ENCODE measurements around the gene ZNF185.

The ZNF185 gene

DNA sequence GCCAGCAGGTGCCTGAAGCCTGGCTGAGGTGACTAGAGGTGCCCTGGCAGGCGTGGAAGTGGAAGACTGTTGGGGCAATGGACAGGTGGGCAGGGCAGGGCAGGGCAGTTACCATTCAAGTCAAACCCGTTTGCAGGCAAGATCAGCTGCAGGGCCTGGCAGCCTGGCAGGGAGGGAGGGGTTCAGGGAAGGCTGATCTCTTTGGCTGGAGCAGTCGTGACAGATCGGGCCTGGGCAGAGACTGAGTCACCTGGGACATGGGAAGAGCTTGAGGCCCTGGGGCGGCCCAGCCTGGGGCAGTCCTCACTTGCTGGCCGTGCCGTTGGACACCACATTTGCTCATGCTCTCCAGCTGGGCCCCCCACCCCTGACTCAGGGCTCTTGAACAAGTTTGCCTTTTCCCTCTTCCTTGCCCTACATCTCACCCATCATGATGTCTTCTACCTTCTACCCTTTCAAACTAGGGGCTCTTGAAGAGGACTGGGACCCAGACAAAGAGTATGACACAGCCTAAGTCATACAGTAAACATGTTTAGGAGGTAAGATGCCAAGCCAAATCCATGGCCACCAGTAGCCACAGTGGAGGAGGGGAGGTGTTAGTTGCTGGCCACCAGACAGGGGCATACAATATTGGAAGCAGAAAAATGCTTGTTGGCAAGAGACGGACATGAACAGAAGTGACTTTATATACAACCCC, 2.0 kb upstream of the ZNF185 start:
- peak; percentile 80 for DNase-seq (ENCODE audit: low spot score)

DNA sequence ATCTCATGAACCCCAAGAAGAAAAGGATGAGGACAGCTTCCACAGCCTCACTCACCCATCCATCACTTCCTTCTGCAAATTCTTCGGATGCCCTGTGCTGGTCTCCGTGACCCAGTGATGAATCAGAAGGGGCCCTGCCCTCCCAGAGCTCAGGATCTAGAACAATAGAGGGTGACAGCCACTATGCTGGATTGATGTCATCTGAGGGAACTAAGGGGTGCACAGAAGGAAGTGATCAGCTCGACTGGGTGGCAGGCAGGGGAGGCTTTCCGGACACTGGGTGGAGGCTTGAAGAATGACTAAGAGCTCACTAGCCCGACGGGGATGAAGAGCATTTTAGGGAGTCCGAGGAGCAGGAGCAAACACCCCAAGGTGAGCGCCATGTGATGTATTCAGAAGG, 1.4 kb upstream of the ZNF185 start:
- peak; percentile 93 for DNase-seq (ENCODE audit: low spot score)

DNA sequence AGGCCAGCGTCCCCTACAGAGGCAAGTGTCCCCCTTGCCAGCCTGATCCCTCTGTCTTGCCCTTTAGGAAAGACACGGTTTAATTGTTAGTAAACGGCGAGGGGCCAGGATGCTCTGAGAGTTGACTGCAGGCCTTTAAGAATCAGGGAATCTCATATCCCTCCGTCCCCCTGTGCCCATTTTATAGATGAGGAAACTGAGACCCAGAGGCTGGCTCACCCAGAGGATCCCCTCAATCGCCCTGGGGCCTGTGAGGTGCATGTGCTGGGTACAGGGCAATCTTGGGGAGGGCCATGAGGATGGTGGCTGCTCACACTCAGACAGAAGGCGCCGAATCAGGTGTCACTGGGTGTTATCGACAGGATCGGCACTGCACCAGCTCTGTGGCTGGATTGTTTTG, 575 bp downstream of the ZNF185 start:
- DNase-seq (ENCODE audit: low spot score) = no peak

GRCh38 chrX:152899111-152899873, 1.4 kb downstream of the ZNF185 start:
- DNase-seq (ENCODE audit: low spot score) = no peak

GRCh38 chrX:152899874-152900719, 2.2 kb downstream of the ZNF185 start:
- DNase-seq (ENCODE audit: low spot score) = no peak

GRCh38 chrX:152900937-152901445, 3.1 kb downstream of the ZNF185 start:
- DNase-seq (ENCODE audit: low spot score) = peak; percentile 37

DNA sequence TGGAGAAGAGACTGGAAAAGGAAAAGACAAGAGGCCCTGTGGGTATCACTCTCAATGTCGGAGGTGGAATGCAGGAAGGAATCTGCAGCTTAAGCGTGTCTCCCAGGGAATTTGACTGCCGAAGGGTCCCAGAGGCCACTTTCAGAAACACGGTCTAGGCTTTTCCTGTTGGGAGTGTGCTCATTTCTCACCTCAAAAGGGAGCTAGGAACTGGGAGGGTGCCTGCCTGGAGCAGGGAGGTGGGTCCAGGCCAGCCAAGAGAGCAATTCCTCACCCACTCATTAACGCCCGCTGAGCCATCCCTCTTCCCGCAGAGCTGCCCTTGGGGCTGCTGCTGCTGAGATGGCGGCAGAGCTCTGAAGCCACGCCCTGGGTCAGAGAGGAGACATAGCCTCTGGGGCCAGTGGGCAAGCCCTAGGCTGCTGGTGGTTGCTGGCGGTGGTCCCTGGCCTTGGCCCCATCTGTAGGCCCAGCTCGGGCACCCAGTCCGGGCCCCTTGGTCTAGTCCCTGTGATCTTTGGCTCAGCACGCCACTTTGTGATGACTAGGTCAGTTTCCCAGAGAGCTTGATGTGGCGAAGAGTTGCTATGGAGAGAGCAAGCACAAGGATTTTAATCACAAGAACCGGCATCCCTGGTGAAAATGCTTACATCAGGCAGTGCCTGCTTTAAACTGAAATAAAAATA, 4.1 kb downstream of the ZNF185 start:
- no peak for DNase-seq (ENCODE audit: low spot score)

DNA sequence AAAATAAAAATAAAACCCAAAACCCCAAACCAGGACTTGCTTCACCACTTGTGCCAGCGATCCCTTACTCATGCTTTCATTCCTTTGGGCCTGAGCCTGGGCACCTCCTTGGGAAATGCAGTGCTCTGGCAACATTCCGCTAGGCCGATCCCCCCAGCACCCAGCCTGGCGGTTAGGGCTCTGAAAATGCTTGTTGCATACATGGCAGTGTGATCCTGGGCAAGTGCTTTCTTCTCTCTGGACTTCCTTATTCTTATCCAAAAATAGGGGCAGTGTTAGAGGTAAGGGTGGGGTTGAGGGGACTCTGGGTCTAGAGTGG, 4.6 kb downstream of the ZNF185 start:
- DNase-seq (ENCODE audit: low spot score) = no peak

GRCh38 chrX:152903589-152903988, 5.7 kb downstream of the ZNF185 start:
- no peak for DNase-seq (ENCODE audit: low spot score)

DNA sequence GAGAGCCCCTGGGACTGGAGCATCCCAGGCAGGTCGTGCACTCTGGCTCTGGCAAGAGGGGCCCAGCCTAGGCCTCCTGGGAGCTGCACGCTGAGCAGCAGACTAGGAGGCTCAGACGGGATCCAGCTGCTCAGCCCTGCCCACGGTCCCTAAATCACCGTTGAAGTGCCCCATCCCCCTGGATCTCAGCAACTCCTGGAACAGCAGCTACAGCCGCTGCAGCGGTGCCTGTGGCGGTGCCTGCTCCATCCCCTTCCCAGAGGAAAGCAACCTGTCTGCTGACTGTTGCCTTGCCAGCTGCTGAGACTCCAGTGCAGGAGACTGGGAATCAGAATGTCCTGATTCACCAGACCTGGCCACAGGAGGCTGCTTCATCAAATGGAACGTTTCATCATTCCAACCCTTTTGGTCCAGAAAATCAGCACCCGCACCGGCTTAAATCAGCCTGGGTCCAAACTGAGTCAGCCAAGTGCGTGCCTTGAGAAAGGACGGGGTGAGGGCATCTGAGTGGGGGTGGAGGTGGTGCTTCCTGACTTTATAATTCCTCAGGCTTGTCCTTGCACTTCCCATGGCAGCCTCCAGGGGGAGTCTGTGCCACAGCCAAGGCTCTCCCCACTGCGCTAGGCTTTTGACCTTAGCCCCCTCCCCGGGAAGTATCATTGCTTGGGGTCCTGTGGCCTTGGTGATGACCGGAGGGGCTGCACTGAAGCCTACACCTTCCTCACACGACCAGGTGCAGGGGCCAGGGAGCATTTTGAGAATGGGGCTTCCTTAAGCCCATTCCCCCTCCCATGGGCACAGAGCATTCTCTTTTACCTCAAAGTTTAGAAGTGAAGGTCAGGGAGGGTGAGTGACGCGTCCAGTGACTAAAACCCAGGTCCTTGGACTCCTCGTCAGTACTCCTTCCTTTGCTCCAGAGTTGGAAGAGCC, 6.5 kb downstream of the ZNF185 start:
- peak; percentile 83 for DNase-seq (ENCODE audit: low spot score)

GRCh38 chrX:152905081-152905420, 7.2 kb downstream of the ZNF185 start:
- no peak for DNase-seq (ENCODE audit: low spot score)

DNA sequence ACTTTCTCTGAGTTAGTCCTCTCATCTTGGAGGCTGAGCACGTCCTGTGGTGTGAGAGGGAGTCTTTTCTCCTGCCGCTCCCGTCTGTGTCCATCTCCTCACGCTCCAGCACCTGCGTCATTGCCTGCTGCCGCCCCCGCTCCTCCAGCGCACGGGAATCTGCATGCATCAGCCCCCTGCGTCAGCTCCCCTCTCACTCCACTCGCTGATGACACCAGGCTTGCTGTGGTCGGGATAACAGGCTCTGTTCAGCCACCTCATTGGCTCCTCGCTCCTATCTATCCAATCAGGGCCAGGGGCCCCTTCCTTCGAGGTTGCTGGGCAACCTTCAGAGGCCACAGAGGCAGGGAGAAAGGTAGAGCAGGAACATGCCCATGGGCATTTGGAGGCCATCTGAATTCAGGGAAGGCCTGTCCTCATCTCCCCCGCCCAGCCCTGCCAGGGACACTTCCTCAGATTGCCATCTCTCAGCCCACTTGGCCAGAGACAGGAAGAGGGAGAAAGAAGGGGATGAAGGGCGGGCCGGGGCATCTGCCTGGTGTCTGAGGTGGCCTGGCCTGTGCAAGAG, 9.3 kb downstream of the ZNF185 start:
- DNase-seq (ENCODE audit: low spot score) = no peak

GRCh38 chrX:152908486-152908885, 10.6 kb downstream of the ZNF185 start:
- DNase-seq (ENCODE audit: low spot score) = no peak

DNA sequence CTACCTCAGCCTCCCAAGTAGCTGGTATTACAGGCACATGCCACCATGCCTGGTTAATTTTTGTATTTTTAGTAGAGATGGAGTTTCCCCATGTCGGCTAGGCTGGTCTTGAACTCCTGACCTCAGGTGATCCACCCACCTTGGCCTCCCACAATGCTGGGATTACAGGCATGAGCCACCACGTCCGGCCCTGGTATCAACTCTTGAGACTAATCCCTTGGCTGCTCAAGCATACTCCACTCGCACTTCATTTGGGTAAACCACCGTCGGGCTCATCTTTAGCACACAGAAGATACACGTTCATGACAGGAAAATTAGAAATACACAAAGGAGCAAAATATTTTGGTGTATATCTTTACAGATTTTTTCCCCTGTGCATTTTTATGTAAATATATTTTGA, 12.2 kb downstream of the ZNF185 start:
- peak; percentile 25 for DNase-seq (ENCODE audit: low spot score)

DNA sequence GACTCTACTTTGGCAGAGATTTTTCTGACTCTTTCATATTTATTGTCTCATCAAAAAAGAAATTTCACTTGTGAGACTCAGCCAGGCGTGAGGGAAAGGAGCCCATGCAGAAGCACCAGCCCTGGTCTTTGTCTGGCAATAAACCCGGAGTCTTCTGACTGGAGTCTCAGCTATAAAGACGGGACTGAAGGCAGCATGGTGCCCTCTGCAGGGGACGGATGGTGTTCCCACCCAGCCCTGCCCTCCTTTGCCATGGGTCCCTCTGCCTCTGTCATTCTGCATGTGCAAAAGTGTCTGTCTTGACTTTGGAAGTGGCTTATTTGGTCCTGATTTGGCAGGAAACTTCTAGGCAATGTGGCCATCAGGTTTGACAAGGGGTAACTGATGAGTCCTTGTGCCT, 14.2 kb downstream of the ZNF185 start:
- no peak for DNase-seq (ENCODE audit: low spot score)

GRCh38 chrX:152912641-152913040, 14.8 kb downstream of the ZNF185 start:
- no peak for DNase-seq (ENCODE audit: low spot score)

DNA sequence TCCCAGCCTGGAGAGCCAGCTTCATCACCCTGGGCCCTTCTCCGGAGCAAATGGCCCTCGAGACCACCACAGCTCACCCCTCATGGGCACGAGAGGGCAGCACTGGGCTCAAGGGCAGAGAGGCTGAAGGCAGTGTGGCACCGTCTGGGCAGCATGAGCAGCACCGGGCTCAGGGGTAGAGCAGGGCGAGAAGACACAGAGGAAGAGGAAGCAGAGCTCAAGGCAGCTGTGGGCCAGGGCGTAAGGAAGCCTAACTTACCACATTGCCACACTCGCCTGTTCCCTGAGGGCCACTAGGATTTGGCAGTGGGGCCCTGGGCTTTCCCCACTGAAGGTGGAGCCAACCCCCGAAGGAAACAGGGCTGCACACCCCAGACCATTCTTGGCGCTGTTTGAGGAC, 15.5 kb downstream of the ZNF185 start:
- no peak for DNase-seq (ENCODE audit: low spot score)

- DNase-seq (ENCODE audit: low spot score) = no peak
These were observed 16.0 kb downstream of the ZNF185 start for GRCh38 chrX:152913910-152914309.

DNA sequence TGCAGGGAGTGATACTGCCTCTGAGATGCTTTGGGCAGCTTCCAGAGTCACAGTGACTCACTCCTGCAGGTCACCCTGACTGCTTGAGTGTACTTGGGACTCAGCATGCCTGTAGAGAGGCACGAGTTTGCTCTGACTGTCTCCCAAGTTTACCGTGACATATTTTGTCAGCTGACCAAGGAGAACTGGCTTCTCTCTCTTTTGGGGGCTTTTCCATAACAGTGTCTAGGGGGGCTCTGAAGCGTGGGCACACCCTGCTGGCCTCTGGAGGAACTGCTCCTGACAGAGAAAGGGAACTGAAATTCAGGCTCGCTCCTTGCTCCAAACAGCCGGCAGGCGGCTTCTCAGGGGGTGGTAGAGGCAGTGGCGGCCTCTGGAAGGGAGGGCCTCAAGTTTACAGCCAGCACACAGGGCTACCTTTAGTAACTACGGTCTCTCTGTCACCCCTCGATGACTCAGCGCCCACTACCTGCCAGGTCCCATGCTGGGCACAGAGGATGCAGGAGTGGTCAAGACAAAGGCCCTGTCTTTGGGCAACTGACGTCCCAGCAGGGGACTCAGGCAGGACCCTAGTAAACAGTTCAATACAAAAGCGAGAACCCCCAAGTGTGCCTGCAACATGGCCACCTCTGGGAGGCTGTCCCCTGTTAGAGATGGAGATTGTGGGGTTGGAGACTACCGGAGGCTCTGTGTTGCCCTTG, 17.8 kb downstream of the ZNF185 start:
- DNase-seq (ENCODE audit: low spot score) = peak; percentile 63
